Effector CD8-positive, alpha-beta T cell (primary cell): ENCODE measurements around the gene APCDD1.
"Not testable (repeated sequence)": the region's sequence is repeated elsewhere in the genome, so short reads cannot be mapped to it uniquely, and the experiment has no call there.

Source experiments
- DNase-seq: peaks from one replicate; lab custom pipeline; 2025; lab: John Stamatoyannopoulos, UW

Gene APCDD1

DNA sequence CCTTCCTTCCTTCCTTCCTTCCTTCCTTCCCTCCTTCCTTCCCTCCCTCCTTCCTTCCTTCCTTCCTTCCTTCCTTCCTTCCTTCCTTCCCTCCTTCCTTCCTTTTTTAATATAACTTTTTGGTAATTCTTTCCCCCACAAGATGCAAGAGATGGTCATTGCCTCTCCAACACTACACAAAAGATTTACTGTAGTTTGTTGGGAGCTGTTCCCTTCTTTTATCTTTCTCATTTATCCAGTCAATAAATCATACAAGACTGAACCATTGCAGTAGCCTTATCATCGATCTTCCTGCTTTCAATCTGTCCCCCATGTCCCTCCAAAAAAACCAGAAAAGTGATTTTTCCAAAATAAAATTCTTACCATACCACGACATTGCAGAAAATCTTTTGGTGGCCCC, 8.2 kb downstream of the APCDD1 start:
- no peak for DNase-seq

DNA sequence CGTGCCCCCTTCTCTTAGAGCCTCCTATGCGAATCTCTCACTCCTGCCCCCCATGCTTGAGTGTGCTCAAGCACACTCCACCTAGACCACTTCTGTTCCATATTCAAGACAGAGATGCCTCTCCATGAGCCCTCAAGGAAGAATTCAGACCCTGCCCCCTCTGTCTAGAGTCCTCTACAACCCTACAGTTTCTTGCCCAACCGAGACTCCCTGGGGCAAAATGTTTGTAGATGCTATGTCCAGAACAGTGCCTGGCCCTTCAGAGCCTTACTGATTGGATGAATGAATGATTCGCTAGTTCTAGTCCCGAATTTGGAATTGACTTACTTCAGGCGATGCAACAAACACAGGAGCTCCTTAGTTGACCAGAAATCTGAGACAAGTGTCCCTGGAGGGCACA, 8.7 kb downstream of the APCDD1 start:
- DNase-seq: no peak

DNA sequence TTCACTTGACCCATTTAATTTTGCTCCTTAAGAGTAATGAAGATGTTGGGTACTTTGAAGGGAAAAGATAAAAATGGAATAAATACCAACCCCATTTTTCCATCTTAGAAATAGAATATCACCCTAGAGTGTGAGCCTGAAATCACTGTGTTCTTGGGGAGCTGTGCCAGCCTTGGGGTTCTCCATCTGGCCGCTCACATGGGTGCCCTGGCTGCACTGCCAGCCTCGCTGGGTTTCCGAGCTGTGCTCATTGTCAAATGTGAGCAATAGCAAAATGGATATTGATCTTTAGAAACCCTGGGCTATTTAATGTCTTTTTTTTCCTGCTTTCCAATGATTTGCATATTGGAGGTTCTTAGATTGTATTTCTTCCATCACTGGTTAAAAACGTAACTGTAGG, 9.3 kb downstream of the APCDD1 start:
- DNase-seq: no peak

DNA sequence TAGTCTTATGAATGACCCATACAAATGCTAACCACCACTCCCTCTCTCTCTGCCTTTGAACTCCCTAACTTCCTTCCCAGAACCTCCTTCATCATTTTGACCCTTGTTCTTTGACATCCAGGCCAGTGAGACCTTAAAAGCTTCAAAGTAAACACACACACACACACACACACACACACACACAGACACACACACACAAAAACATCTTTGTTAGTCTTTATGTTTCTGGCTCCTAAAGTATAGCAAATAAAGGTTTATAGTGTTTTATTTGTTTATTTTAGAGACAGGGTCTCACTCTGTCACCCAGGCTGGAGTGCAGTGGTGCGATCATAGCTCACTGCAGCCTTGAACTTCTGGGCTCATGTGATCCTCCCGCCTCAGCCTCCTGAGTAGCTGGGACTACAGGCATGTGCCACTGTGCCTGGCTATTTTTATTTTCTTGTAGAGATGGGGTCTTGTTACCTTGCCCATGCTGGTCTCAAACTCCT, 9.8 kb downstream of the APCDD1 start:
- not testable (repeated sequence) for DNase-seq

DNA sequence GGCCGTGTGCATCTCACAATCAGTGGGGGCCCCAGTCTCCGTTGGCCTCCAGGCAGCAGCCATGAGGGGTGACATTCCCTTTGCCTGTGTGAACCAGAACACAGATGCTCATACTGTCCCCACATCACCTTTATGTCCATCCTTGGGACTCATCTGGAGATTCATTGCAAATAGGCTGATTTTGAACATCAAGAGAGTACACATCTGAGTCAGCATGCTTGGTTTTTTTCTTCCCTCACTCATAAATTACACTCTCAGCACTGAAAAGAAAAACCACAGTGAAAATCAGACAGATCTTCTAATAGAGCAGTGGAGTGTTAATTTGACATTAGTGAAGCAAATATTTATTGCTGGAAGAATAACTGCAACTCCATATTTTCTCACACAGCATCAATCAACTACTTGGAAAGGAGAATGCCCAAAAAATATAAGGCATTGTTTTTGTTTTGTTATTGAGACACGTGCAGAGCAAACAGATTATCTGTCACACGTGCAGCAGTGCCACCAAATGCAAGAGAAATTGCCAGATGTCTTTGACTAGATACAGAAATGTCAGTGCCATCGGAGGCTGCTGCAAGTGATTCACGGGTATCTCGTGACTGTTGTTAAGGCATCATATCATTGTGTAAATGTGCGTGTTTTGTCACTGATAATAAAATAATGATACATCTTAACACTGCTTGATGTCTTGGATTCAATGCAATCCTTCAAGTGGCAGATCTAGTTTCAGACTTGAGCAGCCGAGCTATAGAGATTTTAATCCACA, 10.9 kb downstream of the APCDD1 start:
- DNase-seq: no peak

DNA sequence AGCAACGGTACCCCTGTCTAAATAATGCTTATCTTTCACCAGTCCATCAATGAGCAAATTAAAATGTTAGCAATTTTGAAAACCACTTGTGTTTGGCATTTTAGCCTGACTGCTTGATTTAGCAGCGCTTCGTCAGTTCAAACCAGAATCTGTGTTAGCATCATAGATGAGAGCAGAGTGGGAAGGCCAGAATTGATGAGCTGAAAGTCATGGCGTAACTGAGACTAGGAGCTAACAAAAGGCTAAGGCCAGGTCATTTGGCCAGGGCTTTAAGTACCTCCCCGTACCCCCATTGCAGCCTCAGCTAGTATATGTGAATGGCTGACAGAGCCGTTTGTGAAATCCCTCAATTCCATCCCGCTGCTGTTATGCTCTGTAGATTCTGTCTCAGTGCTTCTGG, 16.0 kb downstream of the APCDD1 start:
- no peak for DNase-seq

DNA sequence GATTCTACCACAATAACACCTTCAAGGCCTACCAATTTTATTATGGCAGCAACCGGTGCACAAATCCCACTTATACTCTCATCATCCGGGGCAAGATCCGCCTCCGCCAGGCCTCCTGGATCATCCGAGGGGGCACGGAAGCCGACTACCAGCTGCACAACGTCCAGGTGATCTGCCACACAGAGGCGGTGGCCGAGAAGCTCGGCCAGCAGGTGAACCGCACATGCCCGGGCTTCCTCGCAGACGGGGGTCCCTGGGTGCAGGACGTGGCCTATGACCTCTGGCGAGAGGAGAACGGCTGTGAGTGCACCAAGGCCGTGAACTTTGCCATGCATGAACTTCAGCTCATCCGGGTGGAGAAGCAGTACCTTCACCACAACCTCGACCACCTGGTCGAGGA, 17.1 kb downstream of the APCDD1 start:
- DNase-seq: no peak

DNA sequence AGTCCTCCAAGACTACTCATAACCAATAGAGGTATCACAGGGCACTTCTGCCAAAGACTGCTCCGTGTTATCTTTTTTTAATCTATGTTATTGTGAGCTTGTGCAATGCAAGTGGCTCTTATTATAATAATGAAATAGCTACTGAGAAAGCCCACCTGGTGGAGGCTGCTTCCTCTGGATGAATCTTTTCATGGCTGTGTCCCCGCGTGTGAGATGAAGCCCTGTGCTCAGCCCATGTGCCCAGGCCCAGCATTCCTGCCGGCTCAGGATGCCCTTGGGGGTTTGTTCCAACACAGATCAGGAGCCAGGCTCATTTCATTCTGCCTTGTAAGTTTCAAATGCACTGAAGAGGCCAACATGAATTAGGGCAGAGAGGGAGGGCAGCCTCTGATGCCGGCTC, 18.7 kb downstream of the APCDD1 start:
- DNase-seq: no peak

DNA sequence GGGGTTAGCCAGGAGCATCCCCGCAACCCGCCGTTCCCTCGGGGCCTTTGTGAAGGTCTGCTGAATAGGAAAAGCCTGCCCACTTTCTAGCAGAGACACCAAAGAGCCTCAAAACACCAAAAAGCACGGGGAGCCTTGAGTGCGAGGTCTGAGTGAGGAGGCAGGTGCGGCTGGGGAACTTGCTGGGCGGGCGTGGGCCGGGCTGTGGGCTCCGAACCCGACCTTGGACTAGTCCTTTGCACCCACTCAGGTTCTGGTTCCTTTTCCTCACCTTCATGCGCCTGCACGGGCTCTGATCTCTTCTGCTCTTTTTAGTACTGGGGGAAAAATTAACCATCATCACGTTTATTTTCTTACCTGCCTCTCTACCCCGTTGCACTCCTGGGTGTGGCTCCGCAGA, 19.9 kb downstream of the APCDD1 start:
- DNase-seq: no peak

DNA sequence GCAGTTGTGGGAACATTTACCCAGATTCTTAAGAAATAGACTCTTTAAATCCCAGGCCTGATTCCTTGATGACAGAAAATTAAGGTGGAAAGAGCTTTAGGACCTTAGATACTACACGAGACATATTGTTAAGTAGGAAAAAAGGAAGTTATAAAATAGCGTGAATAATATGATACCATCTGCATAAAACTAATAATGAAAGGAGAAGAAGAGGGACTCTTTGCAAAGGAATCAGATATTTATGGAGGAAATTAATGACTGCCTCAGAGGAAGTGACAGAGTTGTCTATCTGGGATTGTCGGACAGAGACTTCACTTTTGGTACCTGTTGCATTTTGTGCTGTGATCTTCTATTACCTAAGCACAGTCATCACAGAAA, 20.8 kb downstream of the APCDD1 start:
- no peak for DNase-seq

DNA sequence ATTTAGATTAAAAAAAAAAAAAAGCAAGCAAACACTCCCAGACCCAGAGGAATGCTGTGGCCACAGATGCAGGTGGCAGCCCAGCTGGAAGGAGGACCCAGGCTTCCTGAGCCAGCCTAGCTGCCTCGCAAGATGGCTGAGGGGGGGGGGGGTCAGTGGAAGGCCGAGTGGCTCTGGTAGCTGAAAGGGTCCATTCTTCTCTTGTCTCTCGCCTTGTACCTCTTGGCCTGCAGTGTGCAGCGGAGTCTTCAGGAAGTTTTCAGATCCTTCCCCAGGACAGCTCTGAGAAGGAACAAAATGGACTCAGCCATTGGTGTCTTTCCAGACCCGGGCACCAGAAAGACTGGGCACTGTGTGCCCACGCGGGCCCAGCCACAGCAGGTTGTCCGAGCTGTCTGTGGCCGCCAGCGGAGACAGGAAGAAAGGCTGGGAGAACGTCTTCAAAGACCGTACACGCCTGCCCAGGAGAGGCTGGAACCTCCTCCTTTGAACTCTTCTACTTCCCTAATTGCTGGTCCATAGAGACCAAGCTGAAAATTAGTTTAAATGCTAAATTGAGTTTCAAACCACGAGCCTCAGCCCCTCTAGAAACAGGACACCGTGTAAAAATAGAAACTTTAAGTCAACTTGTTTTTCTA, 21.3 kb downstream of the APCDD1 start:
- DNase-seq: no peak

DNA sequence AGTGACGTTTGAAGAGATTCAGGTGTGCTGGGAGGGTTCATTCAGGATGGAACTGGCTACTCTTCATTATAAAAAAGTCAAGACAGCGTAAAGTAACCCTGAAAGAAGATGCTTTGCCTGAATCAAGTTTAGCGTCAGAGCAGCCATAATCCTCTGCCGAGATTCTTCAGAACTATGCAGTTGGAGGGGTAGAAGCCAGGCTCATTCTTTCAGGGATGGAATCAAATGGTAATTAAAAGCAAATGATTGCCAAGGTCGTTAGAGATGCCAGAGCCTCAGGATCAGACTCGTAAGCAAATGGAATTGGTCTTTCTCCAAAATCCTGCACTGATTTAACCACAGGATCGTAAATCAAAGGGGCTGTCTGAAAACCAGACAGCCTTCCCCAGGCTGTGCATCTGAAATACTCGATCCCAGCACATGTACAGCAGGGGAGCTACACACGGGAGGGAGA, 21.9 kb downstream of the APCDD1 start:
- DNase-seq: no peak

DNA sequence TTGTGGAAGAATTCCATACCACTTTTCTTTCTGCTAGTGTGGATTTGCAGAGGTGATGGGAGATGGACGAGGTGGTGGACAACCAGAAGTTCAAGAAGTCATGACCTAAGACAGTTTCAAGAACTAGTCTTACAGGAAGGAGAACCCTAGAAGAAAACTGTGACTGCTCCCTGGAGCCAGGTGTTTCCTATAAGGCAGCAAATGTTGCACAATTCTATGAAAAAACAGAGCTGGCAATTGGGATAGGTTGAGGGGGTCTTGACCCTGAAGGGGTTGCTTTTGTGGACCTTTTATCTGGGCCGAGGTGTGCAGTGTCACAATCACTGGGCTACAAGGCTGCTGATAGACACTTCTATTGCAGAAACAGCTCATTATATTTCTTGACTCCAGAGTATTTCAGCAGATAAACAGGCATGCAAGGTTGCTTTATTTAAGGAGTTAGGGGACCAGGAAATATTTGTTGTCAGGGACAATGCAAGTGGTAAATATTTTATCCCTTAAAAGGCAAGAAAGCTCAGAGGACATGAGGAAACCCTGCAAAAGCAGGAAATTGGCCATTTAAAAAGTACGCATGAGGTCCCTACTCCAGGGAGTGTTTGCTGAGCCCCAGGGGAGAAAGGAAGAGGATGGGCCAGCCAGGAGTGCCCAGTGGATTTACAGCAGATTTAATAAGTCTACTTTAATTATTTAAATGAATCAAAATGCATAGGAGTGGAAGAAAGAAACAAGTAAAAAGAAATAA, 22.9 kb downstream of the APCDD1 start:
- no peak for DNase-seq

DNA sequence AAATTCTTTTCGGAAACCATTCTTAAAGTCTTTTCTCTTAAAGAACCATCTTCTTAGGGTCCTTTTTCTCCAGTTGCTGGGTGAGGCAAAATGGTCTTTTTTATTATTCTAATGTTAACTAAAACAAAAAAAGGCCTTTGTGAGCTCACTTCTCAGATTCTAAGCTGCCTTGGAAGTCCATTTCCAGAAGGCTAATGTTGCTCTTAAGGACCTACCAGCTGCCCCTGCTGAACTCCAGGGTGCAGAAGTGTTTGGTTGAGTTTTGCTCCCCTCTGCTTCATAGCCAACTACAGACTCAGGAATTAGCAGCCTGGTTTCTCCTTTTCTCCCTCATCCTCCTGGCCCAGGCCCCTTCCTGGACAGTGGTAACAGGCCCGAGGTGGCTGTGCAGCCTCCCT, 23.4 kb downstream of the APCDD1 start:
- no peak for DNase-seq

DNA sequence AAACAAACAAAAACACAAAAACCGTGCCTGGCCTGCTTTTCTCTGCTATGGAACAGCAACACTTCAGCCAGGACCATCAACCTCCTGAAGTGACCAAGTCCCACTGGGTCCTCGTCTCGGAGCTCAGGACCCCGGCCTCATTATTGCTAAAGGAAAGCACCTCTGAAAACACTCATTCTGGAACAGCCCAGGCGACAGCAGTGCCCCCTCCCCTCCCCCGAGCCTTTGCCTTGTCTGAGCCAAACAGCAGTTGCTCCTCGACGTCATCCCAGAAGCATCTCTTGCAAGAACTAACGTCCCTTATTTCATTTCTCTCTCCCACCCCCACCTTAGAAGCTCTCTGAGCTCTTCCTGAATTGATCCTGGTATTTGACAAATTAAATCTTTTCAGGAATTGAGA, 27.4 kb downstream of the APCDD1 start:
- no peak for DNase-seq

DNA sequence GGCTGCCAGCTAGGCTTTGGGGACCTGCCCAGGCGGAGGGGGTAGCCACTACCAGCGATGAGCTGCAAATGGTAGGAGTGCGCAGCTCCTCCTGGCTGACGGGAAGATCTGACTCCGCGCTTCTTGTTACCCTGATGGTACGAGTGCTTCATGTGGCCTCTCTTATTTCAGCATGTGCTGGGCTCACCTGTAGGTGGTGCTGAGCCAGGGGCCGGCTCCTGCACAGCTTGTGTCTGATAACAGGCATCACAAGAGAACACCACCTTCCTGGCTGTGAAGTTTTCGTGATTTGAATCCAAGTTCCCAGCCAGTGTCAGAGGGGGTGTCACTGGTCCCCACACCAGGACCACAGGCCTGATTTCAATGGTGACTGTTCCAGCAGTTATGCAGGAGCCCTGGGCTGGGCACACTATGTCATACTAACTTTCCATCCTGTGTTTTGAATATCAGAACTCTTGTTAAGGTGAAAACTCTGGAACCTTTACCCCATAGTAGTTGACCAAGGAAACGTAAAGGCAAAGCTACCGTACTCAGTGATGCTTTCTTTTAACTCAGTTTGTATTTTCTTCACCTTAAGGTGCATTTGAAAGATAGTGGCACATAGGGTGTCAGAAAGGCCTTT, 28.0 kb downstream of the APCDD1 start:
- no peak for DNase-seq

DNA sequence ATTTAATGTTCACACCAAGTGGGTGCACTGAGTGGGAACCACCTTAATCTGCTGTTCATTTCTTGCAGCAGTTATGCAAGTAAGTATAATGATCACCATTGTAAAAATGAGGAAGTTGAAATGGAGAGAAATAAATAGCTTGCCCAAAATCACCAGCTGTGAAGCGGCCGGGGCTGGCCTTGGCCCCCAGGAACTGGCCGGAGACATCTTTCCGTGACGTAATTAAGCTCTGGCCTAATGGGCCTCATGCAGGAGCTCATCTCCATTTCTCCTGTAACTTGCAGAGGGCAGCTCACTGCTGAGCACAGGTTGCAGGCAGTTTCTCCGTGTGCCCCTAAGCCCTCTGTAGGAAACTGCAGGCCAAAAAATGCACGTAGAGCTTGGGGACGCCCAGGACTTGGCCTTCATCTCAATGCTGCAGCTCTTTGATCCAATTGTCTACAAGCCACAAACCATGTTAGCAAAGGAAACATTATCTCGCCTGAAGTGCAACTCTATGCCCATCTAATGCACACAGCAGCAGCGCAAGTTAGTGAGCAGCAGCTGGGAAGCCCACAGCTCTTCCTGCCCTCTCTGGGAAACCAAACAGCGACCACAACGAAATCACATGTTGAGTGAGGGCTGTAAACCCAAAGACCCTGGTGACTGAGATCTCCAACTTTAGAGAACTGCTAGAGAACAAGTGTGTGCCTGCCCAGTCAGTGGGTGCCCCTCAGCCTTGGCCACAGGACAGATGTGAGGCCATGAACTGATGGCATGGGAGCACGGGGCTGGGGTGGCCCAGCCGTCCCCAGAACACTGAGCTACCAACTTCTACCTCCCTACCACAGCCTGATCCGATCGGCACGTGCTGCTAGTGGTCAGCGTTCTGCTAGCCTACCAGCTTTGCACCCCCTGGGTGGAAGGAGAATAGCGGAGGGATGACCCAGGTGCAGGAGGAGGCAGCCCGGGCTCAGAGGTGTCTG, 28.8 kb downstream of the APCDD1 start:
- no peak for DNase-seq

DNA sequence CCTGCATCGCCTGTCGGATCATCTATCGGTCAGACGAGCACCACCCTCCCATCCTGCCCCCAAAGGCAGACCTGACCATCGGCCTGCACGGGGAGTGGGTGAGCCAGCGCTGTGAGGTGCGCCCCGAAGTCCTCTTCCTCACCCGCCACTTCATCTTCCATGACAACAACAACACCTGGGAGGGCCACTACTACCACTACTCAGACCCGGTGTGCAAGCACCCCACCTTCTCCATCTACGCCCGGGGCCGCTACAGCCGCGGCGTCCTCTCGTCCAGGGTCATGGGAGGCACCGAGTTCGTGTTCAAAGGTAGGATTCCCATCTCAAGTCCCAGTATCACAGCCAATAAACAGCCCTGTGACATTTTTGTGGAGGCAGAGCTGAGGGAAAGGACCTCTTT, 31.0 kb downstream of the APCDD1 start:
- DNase-seq: no peak

DNA sequence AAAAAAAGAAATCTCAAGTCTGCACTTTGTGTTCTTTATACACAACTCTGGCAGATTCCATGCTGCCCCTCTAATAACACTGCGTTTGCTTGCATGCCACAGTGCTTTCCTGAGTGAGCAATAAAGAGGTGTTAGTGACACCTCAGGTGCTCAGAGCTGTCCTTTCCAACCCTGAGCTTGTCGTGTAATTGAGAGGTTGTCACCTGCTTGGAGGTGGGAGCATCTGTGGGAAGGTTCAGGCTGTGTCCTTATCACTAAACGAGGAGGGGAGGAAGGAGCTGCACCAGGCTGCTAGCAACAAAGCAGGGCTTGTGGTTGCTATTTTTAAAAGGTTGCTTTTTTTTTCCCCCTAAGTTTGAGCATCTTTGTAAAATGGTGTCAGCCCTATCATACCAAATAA, 31.9 kb downstream of the APCDD1 start:
- no peak for DNase-seq

DNA sequence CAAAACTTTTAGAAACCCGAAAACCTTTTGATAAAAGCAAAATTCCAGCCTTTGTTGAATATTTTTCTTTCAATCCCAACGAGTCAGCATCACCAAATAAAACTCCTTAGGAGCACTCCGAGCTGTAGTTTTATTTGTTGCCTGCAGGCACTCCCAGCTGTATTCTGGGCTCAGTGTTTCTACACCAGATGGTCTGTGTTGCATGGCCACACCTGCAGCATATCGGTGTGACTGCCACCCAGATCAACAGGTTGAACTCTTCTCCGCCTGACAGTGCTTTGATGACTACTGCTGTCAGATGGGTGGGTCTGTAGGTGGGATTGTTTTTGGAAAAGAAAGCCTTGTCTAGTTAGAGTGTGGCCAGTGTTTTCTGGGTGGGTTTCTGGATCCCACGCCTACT, 32.7 kb downstream of the APCDD1 start:
- DNase-seq: no peak

DNA sequence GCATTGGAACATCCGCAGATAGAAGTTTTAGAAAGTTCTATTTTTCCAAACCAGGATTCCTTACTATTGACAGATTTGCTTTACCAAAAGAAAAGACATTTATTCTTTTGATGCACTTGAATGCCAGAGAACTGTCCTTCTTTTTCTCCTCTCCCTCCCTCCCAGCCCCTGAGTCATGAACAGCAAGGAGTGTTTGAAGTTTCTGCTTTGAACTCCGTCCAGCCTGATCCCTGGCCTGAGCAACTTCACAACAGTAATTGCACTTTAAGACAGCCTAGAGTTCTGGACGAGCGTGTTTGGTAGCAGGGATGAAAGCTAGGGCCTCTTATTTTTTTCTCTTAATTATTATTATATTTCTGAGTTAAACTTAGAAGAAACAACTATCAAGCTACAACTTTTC, 33.6 kb downstream of the APCDD1 start:
- DNase-seq: no peak
